SK-N-MC (cell line): ENCODE data around the gene SPOCD1.

Experiments
- EZH2 ChIP-seq: fragments of 200-600 bp; sonication (generic); IDR thresholded peaks from one replicate; pipeline ENCODE4 v1.6.1; 2017; ENCODE audit warnings: antibody characterized with exemption
- FOXP2 ChIP-seq: optimal IDR thresholded peaks from 2 replicates; pipeline ENCODE3; 2011; ENCODE audit warnings: mild to moderate bottlenecking, moderate library complexity; ENCODE audit not compliant: insufficient read depth; ENCODE audit errors: extremely low read length, control extremely low read depth
- POLR2AphosphoS5 ChIP-seq: IDR thresholded peaks from 2 replicates; pipeline ENCODE4 v1.6.1; 2012; ENCODE audit warnings: mild to moderate bottlenecking, low read depth, low read length, borderline replicate concordance

- TF ChIP-seq POLR2AphosphoS5: no peak
- no peak for TF ChIP-seq EZH2
- TF ChIP-seq FOXP2: no peak
Observed at GRCh38 chr1:31797216-31797615, 18.6 kb downstream of the SPOCD1 start.
